ENCODE data around the gene CASKIN1.

CASKIN1 gene

GRCh38 chr16:2233046-2233775 lies 36.8 kb upstream of the CASKIN1 start:
- no peak for DNase-seq (ENCODE audit: low read depth)

DNA sequence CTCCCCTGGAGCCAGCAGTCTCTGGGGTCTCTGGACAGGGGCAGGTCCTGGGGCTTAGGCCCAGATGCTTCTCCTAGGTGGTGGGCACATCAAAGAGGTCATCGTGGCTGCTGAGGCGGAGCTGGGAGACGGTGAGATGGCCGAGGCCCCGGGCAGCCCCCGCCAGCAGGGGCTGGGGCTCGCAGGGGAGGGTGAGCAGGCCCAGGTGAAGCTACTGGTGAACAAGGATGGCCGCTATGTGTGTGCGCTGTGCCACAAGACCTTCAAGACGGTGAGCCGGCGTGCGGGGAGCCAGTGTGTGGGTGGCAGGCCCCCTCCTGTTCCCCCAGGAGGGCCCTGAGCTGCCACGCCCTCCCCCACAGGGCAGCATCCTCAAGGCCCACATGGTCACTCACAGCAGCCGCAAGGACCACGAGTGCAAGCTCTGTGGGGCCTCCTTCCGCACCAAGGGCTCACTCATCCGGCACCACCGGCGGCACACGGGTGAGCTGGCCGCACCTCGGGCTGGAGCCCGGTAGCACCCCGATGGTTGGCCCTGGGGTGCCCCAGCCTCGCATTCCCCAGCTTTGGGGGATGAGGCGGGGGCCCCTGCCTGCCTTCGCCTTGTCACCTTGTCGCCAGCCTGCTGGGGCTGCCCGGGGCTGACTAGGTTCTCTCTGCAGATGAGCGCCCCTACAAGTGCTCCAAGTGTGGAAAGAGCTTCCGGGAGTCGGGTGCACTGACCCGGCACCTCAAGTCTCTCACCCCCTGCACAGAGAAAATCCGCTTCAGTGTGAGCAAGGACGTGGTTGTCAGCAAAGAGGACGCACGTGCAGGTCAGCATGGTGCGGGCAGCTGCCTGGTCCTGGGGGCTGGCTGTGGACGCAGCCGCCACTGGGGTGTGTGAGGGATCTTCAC lies 35.9 kb upstream of the CASKIN1 start:
- DNase-seq (ENCODE audit: low read depth) = no peak

- no peak for DNase-seq (ENCODE audit: low read depth)
Observed at GRCh38 chr16:2231016-2231931, 34.9 kb upstream of the CASKIN1 start.

DNA sequence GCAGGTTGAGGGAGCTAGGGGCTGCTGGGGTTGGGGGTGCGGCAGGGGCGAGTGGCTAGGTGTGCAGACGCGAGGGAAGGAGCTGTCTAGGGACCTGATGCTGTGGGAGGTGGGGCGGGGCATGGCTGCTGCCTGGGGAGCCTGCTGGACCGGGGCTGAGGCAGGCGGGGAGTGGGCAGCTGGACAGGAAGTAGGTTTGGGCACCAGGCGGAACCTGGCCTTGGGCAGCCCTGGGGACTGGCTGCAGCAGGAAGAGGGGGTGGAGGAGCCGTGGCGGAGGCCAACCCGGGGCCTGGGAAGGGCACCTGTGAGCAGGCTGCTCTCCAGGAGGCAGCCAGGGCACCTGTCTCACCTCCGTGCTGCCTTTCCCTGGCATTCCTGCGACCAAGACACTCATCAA lies 34.0 kb upstream of the CASKIN1 start:
- DNase-seq (ENCODE audit: low read depth) = no peak

- no peak for DNase-seq (ENCODE audit: low read depth)
Observed at GRCh38 chr16:2229632-2230250, 33.3 kb upstream of the CASKIN1 start.

- no peak for DNase-seq (ENCODE audit: low read depth)
Observed at GRCh38 chr16:2229091-2229490, 32.7 kb upstream of the CASKIN1 start.

- DNase-seq (ENCODE audit: low read depth) = no peak
Observed at GRCh38 chr16:2228161-2228824, 31.9 kb upstream of the CASKIN1 start.

DNA sequence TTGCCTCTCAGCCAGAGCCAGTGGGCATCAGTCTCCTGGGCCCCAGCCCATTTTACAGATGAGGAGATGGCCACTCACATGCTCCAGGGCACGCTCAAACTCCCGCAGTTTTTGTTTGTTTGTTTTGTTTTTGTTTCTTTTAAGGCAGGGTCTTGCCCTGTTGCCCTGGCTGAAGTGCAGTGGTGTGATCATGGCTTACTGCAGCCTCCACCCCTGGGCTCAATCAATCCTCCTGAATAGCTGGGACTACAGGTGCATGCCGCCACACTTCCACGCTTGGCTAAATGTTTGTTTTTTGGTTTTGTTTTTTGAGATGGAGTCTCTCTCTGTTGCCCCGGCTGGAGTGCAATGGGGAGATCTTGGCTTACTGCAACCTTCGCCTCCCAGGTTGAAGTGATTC lies 30.5 kb upstream of the CASKIN1 start:
- DNase-seq (ENCODE audit: low read depth) = no peak

DNA sequence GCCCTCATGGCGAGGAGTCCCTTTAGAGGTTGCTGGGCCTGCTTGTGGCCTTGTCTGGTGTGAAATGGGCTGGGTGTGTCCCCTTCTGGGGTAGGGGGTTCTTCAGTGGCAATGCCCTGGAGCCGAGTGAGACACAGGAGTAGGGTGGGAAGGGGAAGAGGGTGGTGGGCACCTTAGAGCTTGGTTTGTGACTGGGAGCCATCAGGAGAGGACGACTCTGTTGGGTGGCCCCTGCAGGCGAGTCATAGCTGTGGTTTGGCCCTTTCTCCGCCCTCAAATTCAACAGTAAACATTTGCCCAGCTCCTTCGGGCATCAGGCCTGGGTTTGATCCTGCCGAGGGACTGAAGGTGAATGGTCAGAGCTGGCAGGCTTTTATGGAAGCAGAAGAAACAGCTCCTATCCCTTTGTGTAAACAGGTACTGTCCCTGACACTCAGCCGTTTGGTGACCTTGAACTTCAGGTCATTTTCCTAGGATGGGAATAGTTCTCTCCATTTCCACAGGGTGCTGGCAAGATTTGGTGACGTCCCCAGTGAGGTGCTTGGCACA lies 29.9 kb upstream of the CASKIN1 start:
- no peak for DNase-seq (ENCODE audit: low read depth)

- DNase-seq (ENCODE audit: low read depth) = no peak
Observed at GRCh38 chr16:2223942-2224486, 27.6 kb upstream of the CASKIN1 start.

DNA sequence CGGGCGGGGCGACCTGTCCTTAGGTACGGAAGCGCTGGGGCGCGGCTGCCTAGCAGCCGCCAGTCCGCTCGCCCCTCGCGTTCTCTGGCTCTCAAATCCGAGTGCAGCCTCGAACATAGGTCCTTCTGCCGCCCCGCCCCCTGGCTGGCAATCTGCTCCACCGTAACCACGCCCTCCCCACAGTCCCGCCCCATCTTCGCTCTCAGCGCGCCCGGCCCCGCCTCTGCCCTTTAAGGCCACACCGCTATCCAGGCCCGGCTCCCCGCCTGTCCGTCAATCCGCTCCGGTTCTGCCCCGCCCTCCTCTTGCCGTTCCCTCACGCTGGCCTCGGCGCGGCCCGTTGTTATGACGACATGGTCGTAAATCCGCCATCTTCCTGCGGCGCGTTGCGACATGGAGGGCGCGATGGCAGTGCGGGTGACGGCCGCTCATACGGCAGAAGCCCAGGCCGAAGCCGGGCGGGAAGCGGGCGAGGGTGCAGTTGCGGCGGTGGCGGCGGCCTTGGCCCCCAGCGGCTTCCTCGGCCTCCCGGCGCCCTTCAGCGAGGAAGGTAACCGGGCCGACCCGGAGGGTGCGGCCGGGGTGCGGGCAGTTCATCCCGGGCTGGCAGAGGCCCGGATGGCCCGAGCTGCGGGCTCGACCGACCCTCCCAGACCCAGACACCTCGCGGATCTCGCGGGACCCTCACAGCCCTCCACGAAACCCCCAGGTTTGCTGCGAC lies 27.0 kb upstream of the CASKIN1 start, which contains the start of gene E4F1:
E4F1 (plus strand) TSS at position 371 of the 721 bp plus-strand sequence; CDS start at position 394, 23 bp downstream.
- peak; percentile 98 for DNase-seq (ENCODE audit: low read depth)

GRCh38 chr16:2216330-2216729 lies 19.9 kb upstream of the CASKIN1 start:
- DNase-seq (ENCODE audit: low read depth) = no peak

GRCh38 chr16:2214719-2214968 lies 18.2 kb upstream of the CASKIN1 start, which contains the start of gene PGP:
Gene PGP, minus strand, starts transcription at chr16:2214840. Its CDS starts 63 bp downstream, at chr16:2214777.
- no peak for DNase-seq (ENCODE audit: low read depth)

- no peak for DNase-seq (ENCODE audit: low read depth)
Observed at GRCh38 chr16:2213817-2214718, 17.7 kb upstream of the CASKIN1 start.

DNA sequence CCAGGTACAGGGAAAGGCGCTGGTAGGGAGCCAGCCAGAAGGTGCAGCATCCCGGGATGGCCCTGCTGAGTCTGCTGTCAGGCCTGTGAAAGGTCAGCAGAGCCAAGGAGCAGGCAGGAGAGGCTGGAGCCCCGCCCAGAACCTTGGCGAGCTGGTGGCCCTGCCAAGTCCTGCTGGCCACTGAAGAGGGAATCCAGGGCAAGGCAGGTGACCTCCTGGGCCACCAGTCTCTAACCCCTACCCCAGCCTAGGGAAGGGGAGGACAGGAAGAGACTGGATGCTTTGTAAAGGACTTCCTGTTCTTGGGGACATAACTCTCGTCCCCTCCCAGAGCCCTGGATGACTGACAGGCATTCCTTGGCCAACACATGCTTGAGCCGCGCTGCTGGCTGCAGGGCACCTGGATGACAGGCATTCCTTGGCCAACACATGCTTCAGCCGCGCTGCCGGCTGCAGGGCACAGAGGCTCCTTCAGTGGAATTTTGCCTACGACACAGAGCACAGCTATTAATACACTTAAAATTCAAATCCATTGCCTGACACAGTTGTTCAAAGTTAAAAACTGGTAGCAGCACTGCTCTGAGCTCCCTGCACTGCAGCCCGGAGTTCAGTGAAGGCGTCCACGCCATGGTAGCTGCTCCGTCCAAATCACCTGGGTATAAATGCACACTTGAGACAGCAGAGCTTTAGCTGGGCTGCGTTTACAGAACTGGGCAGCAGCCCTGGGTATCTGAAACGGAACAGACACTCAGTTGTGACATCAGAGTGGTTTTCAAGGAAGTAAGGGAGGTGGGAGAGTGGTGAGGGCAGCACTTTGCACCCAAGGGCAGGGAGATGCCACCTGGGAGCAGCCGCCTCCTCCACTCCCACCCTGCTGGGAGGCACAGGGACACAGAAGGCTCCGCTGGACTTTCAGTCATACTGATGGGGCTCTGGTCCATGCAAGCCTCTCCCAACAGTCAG lies 16.2 kb upstream of the CASKIN1 start:
- DNase-seq (ENCODE audit: low read depth) = no peak

DNA sequence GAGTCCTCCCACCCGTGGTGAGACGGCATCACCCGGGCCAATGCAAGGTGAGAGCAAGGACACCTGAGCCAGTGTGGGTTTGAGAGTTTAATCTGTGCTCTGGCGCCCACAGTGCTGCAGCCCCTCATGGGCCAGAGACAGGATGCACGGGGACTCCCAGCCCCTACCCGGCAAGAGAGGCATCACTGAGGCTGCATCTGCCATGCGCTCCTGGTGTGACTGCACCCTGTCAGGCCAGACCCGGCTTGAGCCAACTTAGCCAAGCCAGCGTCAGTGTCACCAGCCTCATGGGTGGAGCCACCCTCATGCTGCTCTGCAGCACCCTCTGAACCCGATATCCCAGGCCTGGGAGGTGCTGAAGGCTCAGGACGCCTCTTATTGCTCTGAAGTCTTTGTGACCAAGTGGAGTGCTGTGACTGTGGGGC lies 15.5 kb upstream of the CASKIN1 start:
- no peak for DNase-seq (ENCODE audit: low read depth)
